Endometrial microvascular endothelial cells (primary cell): ENCODE data around the gene MRPS9. TPM values are rescaled to one million over a fixed set of nuclear protein-coding genes. Genes with fewer than 3 reads are reported as not detected.

ENCODE experiments used
- in situ Hi-C: cut with HindIII; loops from 2 replicates; pipeline ENCODE4 v1.10.0; 2017; ENCODE audit warnings: low sequenced_read_pairs, low pct_unique_long_range_greater_than_20kb; ENCODE audit errors: inconsistent ontology term
- total RNA-seq: library from RNA; depleted of rRNA; stranded (reverse); fragments of >200 nt; gene quantifications from one replicate; pipeline ENCODE4 v1.2.3, GENCODE V29; 2015; ENCODE audit errors: inconsistent ontology term

Gene MRPS9
- total RNA-seq, 1 donor from 2014 or later: 21.3 TPM

DNA sequence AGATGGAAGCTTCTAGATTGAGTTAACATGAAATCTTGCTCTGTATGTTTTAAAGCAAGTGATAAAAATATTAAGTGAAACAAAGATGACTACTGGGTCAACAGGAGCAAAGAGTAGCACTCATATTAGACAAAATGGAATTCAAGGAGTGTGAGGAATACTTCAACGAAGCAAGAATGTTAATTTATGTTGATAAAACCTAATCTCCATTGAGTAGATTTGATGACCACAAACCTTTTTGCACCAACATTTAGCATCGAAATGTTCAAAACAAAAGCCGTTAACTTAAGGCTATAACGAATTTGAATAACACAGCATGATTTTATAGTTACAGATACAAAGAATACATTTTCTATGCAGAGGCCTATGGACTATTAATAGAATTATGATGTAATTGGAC, 35.7 kb downstream of the MRPS9 start:
- in situ Hi-C loops: no loop called here

DNA sequence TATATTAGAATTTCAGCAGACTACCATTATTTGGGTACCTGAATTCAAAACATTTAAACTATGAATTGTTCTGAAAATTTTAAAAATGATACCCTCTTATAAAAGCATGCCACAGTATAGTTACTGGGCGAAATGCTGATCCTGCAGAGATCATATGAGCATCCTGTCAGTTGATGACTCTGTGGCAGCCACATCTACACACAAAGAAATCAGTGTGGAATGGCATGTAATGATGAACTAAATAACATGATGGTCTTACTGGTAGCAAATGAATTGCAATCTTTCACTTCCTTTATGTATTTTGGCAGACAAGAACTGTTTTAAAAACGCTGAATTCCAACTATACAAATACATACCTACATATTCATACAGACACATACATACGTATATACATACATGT, 38.3 kb downstream of the MRPS9 start:
- in situ Hi-C loops: no loop called here

DNA sequence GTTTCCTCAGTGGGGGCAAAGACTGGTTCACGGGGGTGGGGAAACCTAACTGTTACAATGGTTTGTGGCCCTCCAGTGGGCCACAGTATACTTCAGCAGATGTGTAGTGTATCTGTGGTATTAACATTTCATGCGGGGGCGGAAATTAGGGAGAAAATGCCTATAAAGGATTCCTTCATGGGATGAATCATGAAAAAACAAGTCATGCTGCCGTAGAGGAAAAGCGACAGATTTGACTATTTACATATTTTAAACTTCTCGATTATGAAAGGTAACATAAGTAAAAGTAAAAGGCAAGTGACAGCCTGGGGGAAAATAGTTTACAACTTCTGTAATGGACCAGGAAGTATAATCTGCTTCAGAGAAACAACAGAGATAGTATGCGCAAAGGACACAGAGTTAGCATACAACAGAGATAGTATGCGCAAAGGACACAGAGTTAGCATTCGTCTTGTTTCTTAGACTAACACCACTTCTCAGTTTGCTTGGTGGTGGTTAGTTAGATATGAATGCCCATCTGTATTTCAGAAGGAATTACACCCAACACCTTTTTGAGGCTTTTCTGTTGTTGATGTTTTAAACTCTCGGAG, 41.1 kb downstream of the MRPS9 start:
- in situ Hi-C loops: no loop called here

DNA sequence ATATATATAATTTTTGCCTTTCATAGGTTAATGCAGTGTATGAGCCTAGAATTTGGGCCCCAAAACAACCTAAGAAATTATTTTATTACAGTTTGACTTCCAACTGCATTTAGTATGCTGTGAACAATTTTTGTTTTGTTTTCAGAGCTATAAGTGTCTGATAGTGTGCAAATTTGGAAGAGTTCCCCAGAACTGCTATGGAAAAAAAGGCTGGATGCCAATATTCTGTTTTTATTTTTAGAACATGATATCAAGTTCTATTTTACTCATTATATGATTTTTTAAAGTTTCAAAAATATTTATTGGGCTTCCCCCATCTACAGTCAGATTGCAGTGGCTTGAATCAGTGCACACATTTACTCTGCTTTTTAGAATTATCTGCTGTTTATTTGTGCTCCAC, 42.6 kb downstream of the MRPS9 start:
- in situ Hi-C loops: no loop called here

DNA sequence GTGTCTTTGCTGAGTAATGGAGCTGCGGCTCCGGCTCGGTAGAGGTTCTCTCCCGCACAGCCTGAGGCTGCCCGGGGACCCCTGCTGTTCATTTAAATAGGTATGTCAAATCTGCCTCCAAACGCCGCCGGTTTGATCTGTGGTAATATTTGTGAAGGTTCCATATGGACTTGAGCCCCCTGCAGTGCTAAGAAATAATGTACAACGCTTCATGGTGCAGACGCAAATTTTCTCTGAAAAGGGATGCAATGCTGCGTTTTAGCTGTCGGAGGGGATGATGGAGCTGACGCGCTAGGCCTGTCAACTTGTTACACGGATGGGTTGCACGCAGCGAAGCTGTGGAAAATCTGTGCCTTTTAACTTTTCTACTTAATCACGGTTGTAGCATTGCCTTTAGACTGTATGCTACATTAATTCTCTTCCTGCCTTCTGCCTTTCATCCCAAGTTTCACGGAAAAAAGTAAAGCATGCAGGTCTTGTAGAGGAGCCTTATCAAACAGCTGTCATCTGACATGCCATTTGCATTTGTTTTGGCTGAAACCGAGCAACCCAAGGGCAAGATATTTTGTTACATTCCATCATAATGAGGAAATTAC, 43.2 kb downstream of the MRPS9 start:
- in situ Hi-C loops: no loop called here

DNA sequence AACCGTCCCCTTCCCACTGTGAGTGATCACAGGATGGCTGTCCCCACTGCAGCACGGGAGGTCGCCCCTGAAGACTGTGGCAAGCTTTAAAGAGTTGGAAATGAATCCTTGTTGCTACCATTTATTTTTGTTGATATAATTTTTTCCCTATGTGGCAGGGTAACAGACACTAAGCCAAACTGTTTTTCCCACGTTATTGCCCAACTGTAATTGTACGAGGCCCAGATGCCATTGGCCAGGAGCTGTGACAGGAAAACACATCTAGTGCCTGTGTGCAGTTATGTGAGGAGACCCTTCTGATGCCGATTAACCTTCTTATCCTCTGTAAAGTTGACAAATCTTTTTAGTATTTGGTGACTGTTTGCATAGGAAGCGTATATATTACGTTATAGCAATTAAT, 44.2 kb downstream of the MRPS9 start:
- in situ Hi-C loops: no loop called here

DNA sequence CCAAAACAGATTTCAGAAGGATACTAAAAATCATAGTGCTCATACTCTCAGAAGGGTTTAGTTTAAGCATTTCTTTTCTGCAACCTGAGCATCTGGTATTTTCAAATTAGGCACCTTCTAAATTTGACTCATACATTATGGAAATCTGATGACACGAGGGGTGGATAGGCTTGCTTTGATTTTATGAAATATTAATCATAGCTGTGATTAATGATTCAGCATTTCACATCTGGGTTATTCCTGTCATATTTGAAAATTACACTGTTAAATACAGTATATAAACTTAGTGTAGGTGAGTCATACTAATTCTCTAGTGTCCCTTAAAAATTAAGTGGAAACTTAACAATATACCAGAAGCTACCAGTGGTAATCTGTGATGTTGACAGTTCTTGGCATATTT, 47.7 kb downstream of the MRPS9 start:
- in situ Hi-C loops: no loop called here

DNA sequence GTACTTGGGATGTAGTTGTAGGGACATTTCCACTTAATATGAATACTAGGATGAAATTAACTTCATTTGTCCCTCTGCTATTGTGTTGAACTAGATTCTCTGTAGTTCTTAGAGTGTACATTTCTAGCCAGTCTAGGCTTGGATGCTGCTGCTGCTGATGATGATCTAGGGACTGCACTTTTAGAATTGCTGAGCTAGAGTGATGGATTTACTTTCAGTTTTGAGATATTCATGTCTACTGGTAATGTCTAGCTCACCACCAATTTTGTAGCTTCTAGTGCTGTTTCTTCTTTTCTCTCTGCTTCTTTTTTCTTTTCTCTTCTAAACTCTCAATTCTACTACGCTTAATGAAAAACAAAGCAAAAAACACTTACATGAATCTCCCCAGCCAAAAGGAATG, 49.4 kb downstream of the MRPS9 start:
- in situ Hi-C loops: no loop called here

DNA sequence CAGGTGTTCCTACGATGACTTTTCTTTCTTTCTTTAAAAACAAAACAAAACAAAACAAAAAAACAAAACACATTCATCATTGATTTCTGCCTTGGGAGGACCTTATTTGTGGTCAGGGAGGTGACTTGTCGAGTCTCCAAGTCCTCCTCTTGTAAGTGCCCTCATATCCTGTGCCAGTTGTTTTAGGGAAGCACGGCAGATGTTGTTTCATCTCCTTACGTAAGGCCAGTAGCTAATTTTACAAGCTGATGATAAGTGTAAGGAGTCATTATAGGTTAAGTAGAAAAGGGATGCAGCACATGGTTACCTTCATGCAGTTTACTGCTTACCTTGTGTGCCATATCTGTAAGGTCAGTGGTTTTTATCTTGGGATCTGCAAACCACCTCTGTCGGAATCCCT, 52.2 kb downstream of the MRPS9 start:
- in situ Hi-C loops: no loop called here

DNA sequence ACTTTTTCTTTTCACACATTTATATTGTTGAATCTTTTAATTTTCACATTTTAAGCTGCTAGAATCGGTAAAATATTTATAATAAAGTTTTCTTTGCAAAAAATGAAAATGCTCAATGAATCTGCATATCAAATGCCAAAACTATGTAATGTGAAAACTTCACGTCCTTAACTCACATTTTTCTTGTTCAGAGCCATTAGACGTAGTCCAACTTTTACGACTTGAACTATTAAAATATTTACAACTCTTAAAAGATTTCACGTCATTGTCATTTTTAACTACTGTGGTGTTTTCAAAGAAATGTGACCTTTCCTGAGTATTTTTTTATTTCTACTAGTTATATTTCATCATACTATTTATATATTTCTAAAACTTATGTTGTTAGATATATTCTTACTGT, 54.9 kb downstream of the MRPS9 start:
- in situ Hi-C loops: no loop called here

DNA sequence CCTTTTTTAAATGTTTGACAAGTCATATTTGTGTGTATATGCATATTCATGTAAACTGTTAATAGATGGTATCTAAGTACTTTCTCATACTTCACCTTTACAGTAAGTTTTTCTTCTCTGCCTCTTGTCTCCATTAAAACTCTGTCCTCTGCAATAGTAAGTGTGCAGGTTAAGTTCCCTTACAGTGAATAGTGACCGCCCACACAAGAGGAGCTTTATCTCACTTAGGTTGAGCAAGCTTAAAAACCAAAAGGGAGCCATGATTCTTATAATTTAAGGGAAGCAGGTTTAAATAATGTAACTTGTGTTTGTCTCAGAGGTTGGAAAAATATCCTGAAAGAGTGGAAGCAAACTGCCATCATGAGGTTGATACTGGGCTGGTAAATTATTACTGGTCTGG, 61.3 kb downstream of the MRPS9 start:
- in situ Hi-C loops: no loop called here

DNA sequence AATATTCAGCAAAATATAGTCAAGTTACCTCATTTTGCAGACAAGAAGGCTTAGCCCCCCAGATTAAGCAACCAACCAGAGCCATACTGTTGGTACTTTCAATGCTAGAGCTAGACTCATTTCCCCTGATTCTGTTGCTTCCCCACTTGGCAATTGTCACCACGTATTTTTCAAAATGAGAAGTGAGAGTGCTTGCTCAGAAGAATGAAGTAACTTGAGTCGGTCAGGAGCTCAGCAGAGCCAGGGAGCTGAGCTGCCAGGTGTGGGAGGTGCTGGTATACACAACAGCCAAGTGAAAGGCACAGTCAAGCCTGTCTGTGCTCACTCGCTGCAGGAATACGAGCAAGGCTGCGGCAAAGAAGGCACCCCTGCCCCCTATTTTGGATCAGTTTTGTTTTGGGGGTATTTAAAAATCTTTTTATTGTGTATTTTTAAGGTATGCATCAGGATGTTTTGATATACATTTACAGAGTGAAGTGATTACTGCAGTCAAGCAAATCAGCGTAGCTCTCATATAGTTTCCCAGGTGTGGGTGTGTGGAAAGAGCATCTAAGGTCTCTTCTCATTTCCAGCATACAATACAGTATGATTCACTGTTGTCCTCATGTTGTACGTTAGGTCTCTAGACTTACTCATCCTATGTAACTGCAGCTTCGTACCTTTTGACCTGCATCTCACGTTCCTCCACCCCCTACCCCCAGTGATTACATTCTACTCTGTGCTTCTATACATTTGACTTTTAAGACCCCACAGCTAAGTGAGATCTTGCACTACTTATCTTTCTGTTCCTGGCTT, 62.4 kb downstream of the MRPS9 start:
- in situ Hi-C loops: no loop called here

DNA sequence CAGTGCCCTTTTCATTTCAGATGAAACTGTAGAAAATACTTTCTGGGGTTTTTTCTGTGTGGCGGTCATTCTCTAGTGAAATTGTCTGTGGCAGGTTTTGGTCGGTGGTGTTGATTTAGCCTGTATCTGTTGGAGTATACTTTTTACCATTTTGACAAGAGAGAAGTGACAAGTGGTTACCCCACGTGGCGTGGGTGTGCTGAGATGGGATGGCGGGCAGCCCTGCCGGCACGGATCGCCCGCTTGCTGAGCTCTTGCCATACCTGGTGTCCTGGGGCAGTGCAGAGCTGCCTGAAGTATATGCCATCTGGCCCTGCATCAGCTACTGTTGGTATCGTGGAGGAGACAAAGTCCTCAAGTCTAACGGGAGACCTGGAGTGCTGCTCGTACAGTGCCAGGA, 64.1 kb downstream of the MRPS9 start:
- in situ Hi-C loops: no loop called here

DNA sequence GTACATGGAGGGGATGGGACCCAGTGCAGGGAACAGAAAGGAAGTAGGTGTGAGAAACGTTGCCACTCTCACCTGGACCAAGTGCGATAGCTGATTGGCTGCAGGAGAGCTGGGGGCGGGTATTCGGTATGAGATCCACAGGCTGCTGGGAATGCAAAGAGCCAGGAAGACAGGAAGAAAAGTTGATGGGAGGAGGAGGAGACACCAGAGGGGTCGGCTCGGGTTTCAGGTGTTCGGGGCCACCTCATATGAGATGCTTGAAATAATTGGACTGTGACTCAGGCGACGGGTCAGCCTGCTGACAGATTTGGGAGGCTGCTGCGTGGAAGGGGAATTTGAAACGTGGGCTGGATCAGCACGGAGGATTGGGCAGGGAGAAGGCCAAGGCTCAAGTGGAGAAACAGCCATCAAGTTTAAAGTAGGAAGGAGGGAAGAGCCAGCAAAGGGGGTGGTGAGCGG, 65.1 kb downstream of the MRPS9 start:
- in situ Hi-C loops: no loop called here

DNA sequence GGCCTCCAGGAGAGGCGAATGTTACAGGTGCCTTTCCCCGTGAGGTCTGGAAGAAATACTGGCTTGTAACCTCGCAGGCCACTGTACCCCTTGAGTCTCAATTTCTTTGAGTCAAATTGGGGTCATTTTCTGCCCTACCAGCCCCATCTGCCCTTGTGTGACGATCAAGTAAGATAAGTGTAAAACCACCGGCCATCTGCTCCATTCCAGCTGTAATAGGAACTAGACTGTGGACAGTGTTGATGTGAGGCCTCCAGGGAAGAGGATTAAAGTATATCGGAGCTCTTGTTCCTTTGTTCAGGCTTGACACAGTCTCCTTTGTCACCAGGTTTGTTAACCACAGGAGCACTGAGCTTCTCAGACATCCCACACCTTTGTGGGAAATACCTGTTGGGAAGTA, 65.6 kb downstream of the MRPS9 start:
- in situ Hi-C loops: no loop called here

DNA sequence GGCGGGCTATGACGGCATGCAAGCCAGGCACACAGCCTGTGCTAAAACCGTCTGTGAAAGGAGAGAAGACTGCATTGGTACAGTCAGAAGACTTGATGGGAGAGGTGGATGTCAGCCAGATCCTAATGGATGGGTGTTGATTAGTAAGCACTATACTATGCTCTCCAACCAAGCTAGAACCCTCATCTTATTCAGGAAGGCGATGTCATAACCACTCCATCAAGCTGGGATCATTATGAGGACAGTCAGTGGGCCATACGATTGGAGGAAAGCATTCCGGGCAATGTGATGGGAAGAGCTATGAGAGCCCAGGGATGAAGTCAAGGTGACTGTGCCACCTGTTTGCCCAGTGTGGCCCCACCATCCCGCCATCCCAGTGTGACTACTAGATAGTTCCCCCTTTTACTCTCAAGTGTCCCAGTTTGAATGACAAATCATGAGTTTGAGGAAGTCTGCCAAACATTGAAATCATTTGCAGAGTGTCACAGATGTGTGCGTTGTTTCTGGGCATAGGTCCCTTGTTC, 66.4 kb downstream of the MRPS9 start:
- in situ Hi-C loops: no loop called here

DNA sequence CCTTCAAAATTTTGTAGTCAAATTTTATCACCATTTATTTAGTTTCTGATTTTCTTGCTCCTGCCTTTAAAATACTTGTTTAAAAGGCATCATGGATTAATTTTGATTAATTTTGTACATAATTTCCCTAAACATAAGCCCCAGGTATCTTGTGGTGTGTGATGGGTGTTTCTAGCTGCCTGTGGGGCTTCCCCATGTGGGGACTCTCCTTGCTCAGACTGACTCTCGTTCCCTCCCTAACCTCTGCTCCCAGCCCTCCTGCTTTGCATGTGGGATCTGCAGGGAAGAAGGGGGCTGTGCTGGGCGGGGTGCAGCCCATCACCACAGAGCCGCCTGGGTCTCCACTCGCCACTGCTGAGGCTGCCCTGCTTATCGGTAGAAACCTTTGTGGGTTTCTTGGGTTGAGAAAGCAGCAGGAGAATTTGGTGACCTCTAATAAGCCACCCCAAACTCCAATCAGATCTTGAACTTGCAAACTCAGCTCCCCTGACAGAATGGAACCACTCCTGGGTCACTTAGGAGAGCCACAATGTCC, 72.5 kb downstream of the MRPS9 start:
- in situ Hi-C loops: no loop called here

DNA sequence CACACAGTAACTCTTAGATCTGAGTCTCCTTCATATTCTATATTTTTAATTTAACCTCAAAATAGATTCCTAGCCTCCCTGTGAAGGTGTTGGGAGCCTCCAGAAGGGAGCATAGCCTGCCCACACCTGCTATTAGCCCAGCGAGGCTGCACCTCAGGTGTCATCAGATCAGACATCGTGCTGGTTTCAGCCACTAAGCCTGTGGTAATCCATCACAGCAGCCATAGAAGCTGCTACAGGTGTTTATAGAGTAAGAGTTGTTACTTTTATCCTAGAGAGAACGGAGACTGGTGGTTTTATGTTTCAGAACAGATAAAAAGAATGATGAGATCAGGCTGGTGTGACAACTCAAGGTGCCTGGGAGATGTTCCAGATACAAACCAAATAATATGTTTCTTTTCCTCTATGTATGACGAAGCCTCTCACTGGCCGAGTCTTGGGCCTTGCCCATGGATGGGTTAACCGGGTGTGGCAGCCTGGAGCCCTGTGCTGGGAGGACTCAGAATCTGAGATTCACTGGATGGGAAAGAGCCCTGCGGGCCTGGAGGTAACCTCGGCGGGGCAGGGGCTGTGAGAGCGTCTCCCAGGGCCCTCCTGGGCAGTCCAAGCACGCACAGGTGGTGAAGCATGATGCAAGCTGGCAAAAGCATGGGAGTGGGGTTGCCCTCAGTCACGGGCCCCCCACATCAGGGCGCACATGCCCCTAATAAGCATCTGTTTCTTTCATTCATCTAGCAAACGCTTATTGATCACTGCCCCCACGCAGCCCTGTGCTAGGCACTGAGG, 73.7 kb downstream of the MRPS9 start:
- in situ Hi-C loops: no loop called here

DNA sequence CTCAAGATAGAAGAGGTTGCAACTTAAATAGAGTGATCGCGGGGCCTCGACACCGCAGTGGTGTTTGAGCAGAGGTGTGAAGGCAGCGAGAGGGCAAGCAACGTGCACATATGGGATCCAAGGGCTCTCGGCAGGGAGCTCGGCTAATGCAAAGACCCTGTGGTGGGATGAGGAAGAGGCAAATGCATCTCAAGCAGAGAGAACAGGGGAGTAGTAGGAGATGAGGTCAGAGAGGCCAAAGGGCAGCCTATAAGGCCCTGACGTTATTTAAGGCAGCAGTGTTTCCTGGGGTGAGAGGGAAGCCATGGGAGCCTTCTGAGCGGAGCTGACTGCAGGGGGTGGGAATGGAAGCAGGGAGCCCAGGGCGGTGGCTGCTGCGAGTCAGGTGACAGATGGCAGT, 74.5 kb downstream of the MRPS9 start:
- in situ Hi-C loops: no loop called here
